SH-SY5Y (cell line): ENCODE results near the gene TOB1.

Experiments used
- GATA2 ChIP-seq: IDR thresholded peaks from 2 replicates; pipeline ENCODE4 v1.6.1; 2011; ENCODE audit warnings: mild to moderate bottlenecking, low read depth, low read length
- GATA3 ChIP-seq: IDR thresholded peaks from 2 replicates; pipeline ENCODE4 v1.6.1; 2011; ENCODE audit warnings: low read depth, mild to moderate bottlenecking, low read length, moderate library complexity

DNA sequence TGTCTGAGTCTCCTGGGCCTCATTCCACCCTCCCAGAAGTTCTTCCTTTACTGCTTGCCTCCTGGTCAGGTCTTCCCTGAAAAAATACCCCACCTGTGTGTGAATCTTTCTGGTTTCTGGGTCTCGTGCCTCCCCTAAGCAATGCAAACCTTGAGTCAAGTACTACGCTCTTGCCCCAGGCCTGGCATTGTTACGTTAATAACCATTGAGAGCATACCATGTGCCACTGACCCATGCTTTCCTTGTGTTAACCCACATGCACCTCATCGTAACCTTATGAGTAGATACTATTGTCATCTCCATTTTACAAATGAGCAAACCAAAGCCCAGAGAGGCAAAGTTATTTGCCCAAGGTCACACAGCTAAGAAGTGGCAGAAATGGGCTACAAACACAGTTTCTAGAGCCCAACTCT lies 25.4 kb upstream of the TOB1 start:
- TF ChIP-seq GATA3 (no peak), GATA2 (no peak)
